Loucy (cell line): ENCODE data around the gene GSE1.
A peak's percentile ranks its signal among the peaks of the same experiment; 100 is the strongest.

ENCODE experiments used
- H2AFZ ChIP-seq: fragments of 200-600 bp; sonication (generic); 2 replicates; pipeline ENCODE4 v1.6.0; 2016; ENCODE audit warnings: antibody characterized with exemption, mild to moderate bottlenecking, low read length, moderate library complexity
- H3F3A ChIP-seq: fragments of 200-600 bp; 2 replicates; pipeline ENCODE4 v1.6.0; 2016; ENCODE audit warnings: antibody characterized with exemption, low read depth, mild to moderate bottlenecking
- H3K27me3 ChIP-seq: fragments of 200-600 bp; sonication (generic); 2 replicates; pipeline ENCODE4 v1.6.1; 2014; ENCODE audit warnings: low read length, mild to moderate bottlenecking; ENCODE audit not compliant: insufficient read depth, poor library complexity, severe bottlenecking
- H3K36me3 ChIP-seq: fragments of 200-600 bp; sonication (generic); 2 replicates; pipeline ENCODE4 v1.6.1; 2016; ENCODE audit warnings: low read length; ENCODE audit not compliant: insufficient read depth
- H3K4me1 ChIP-seq: fragments of 200-600 bp; sonication (generic); 2 replicates; pipeline ENCODE4 v1.5.1; 2014; ENCODE audit warnings: low read length, mild to moderate bottlenecking; ENCODE audit not compliant: insufficient read depth, poor library complexity, severe bottlenecking
- H3K4me2 ChIP-seq: fragments of 200-600 bp; sonication (generic); 2 replicates; pipeline ENCODE4 v1.6.0; 2014; ENCODE audit warnings: antibody characterized with exemption, low read length, low read depth, mild to moderate bottlenecking; ENCODE audit not compliant: poor library complexity, severe bottlenecking
- H3K4me3 ChIP-seq: fragments of 200-600 bp; sonication (generic); 2 replicates; pipeline ENCODE4 v1.5.1; 2014; ENCODE audit warnings: low read length, mild to moderate bottlenecking, mixed read lengths; ENCODE audit not compliant: poor library complexity, severe bottlenecking
- H3K79me2 ChIP-seq: fragments of 200-600 bp; sonication (generic); 2 replicates; pipeline ENCODE4 v1.6.1; 2014; ENCODE audit warnings: low read length; ENCODE audit not compliant: insufficient read depth
- H3K9ac ChIP-seq: fragments of 200-600 bp; sonication (generic); 2 replicates; pipeline ENCODE4 v1.6.0; 2014; ENCODE audit warnings: mild to moderate bottlenecking, low read depth, low read length, moderate library complexity; ENCODE audit not compliant: poor library complexity, severe bottlenecking
- H3K9me2 ChIP-seq: fragments of 200-600 bp; sonication (generic); replicated peaks from 2 replicates; pipeline ENCODE4 v1.6.1; 2016; ENCODE audit warnings: low read depth, low read length, mixed read lengths
- H3K9me3 ChIP-seq: fragments of 200-600 bp; sonication (generic); 2 replicates; pipeline ENCODE4 v1.6.1; 2014; ENCODE audit warnings: mild to moderate bottlenecking, antibody characterized with exemption, low read length, low read depth; ENCODE audit not compliant: insufficient read depth
- H4K20me1 ChIP-seq: fragments of 200-600 bp; sonication (generic); 2 replicates; pipeline ENCODE4 v1.6.0; 2014; ENCODE audit warnings: antibody characterized with exemption, low read length, mild to moderate bottlenecking; ENCODE audit not compliant: insufficient read depth, poor library complexity, severe bottlenecking
- EZH2phosphoT487 ChIP-seq: fragments of 200-600 bp; IDR thresholded peaks from 2 replicates; pipeline ENCODE4 v1.6.1; 2018; ENCODE audit warnings: antibody characterized with exemption, mild to moderate bottlenecking, moderate library complexity, borderline replicate concordance
- TF ChIP-seq, protein P1 (sequence below): fragments of 200-600 bp; sonication (generic); conservative IDR thresholded peaks from 2 replicates; pipeline ENCODE4 v1.5.1; 2014; ENCODE audit warnings: mild to moderate bottlenecking, antibody characterized with exemption, low read length

Gene GSE1

DNA sequence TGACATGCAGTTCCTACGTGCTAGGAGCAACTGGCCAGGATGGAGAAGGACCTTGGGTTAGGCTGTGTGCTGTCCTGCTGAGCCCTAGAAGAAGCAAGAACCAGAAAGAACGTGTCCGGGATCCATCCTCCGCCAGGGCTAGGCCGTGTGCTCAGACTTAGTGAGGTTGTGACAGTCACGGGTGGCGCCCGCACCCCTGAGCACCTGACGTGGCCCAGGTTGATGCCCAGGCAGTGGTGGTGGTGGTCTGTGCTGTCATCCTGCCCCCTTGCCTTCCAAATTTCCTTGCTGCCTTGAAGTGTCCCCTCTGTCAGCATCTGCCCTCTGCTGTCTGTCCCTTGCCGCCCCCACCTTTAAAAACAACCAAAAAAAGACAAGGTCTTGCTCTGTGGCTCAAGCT is 4.2 kb upstream of the GSE1 start:
- H2AFZ ChIP-seq = no peak overlapping the region
- H4K20me1 ChIP-seq = peaks cover 56% of the 10 kb centered on the region
- peaks cover 64% of the 10 kb centered on the region for H3K4me1 ChIP-seq

DNA sequence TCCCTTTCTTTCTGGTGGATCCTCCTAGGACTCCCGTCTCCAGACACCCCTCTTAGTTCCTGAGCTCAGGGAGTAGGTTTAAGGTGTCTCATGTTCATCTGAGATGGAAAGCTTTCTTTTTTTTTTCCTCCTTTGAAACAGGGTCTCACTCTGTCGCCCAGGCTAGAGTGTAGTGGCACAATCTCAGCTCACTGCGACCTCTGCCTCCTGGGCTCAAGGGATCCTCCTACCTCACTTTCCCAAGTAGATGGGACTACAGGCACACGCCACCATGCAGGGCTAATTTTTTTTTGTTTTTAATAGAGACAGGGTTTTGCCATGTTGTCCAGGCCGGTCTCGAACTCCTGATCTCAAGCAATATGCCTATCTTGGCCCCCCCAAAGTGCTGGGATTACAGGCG is 3.6 kb upstream of the GSE1 start:
- Histone ChIP-seq H3K4me1 (peaks cover 67% of the 10 kb centered on the region), H3K9me3 (no peaks in the 10 kb centered on the region), H3K9me2 (no peaks in the 10 kb centered on the region), H2AFZ (no peak overlapping the region), H3K27me3 (no peaks in the 10 kb centered on the region), H3K36me3 (peaks cover 10% of the 10 kb centered on the region; the same call in 1 of the 2 replicates), H3K4me3 (peak overlapping the region; percentile 66), H3K4me2 (peak overlapping the region; percentile 96), H3K9ac (peak overlapping the region; percentile 61), H3K79me2 (peaks cover 88% of the 10 kb centered on the region), H4K20me1 (peaks cover 60% of the 10 kb centered on the region), H3F3A (peaks cover 9% of the 10 kb centered on the region)
- no peak for TF ChIP-seq EZH2phosphoT487
- TF ChIP-seq, protein P1, sequence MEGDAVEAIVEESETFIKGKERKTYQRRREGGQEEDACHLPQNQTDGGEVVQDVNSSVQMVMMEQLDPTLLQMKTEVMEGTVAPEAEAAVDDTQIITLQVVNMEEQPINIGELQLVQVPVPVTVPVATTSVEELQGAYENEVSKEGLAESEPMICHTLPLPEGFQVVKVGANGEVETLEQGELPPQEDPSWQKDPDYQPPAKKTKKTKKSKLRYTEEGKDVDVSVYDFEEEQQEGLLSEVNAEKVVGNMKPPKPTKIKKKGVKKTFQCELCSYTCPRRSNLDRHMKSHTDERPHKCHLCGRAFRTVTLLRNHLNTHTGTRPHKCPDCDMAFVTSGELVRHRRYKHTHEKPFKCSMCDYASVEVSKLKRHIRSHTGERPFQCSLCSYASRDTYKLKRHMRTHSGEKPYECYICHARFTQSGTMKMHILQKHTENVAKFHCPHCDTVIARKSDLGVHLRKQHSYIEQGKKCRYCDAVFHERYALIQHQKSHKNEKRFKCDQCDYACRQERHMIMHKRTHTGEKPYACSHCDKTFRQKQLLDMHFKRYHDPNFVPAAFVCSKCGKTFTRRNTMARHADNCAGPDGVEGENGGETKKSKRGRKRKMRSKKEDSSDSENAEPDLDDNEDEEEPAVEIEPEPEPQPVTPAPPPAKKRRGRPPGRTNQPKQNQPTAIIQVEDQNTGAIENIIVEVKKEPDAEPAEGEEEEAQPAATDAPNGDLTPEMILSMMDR = no peak

More for the DNA sequence above, 4.2 kb upstream of the GSE1 start:
- no peak for TF ChIP-seq EZH2phosphoT487
- TF ChIP-seq, protein P1 = no peak
- Histone ChIP-seq H3K36me3 (peaks cover 10% of the 10 kb centered on the region; the same call in 1 of the 2 replicates), H3K9ac (peak overlapping the region; percentile 61), H3K4me3 (no peak overlapping the region), H3F3A (peaks cover 9% of the 10 kb centered on the region), H3K9me2 (no peaks in the 10 kb centered on the region), H3K27me3 (no peaks in the 10 kb centered on the region), H3K9me3 (no peaks in the 10 kb centered on the region), H3K4me2 (peak overlapping the region; percentile 96), H3K79me2 (peaks cover 88% of the 10 kb centered on the region)

DNA sequence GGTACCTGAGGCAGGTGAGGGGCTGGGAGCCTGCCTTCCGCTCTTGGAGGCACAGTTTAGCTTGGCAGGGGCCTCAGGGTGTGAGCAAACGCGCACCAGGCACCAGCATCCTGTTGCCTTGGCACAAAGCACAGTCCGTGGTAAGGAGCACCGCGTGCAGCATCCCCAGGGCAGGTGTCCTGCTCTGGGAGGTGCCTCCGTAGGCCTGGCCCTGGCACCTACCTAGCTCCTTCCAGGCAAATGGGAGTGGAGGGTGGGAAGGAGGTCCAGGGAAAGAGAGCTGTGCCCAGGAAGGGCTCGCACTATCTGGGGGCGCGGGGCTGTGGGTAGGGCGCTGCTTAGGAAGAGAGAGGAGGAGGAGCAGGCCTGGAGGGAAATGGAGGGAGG is 3.1 kb upstream of the GSE1 start:
- TF ChIP-seq, protein P1 = no peak
- TF ChIP-seq EZH2phosphoT487 = no peak
- H4K20me1 ChIP-seq = peaks cover 64% of the 10 kb centered on the region
- H3K9me2 ChIP-seq = no peaks in the 10 kb centered on the region
- H3K4me3 ChIP-seq = peak overlapping the region; percentile 66
- peak overlapping the region; percentile 96 for H3K4me2 ChIP-seq
- H3K79me2 ChIP-seq = peaks cover 90% of the 10 kb centered on the region
- peaks cover 9% of the 10 kb centered on the region for H3F3A ChIP-seq
- peaks cover 10% of the 10 kb centered on the region; the same call in 1 of the 2 replicates for H3K36me3 ChIP-seq
- H3K4me1 ChIP-seq = peaks cover 69% of the 10 kb centered on the region
- peak overlapping the region; percentile 61 for H3K9ac ChIP-seq
- no peaks in the 10 kb centered on the region for H3K9me3 ChIP-seq
- H2AFZ ChIP-seq = no peak overlapping the region
- H3K27me3 ChIP-seq = no peaks in the 10 kb centered on the region
